T-helper 1 cell (primary cell): ENCODE data around the gene ATF7IP2.
A peak's percentile ranks its signal among the peaks of the same experiment; 100 is the strongest.

ENCODE experiments used
- DNase-seq, 5 donors: peaks; one replicate each; pipeline ENCODE4 v3.0.0-alpha.2; 2012 to 2020

Gene ATF7IP2

GRCh38 chr16:10514369-10515055 lies 128.7 kb downstream of the ATF7IP2 start:
- peak in 3 of 5 donors; percentile 9 to 43 (median 36) for DNase-seq

GRCh38 chr16:10517868-10518267 lies 132.0 kb downstream of the ATF7IP2 start:
- no peak for DNase-seq

- DNase-seq, result no peak
Observed at GRCh38 chr16:10518479-10519041, 132.7 kb downstream of the ATF7IP2 start.

GRCh38 chr16:10519297-10519696 lies 133.4 kb downstream of the ATF7IP2 start:
- DNase-seq, result no peak

- no peak for DNase-seq
Observed at GRCh38 chr16:10519929-10520868, 134.3 kb downstream of the ATF7IP2 start.

- no peak for DNase-seq
Observed at GRCh38 chr16:10520869-10521578, 135.2 kb downstream of the ATF7IP2 start.

- DNase-seq, result peak in 3 of 5 donors; percentile 16 to 54 (median 29)
Observed at GRCh38 chr16:10521681-10522274, 135.9 kb downstream of the ATF7IP2 start.

- DNase-seq, result no peak
Observed at GRCh38 chr16:10522966-10523365, 137.1 kb downstream of the ATF7IP2 start.

- no peak for DNase-seq
Observed at GRCh38 chr16:10525214-10525825, 139.5 kb downstream of the ATF7IP2 start.

- no peak for DNase-seq
Observed at GRCh38 chr16:10526962-10527361, 141.1 kb downstream of the ATF7IP2 start.

- no peak for DNase-seq
Observed at GRCh38 chr16:10528635-10529034, 142.8 kb downstream of the ATF7IP2 start.

- no peak for DNase-seq
Observed at GRCh38 chr16:10529895-10530669, 144.2 kb downstream of the ATF7IP2 start.

GRCh38 chr16:10530685-10531084 lies 144.8 kb downstream of the ATF7IP2 start:
- DNase-seq, result no peak

GRCh38 chr16:10531582-10531981 lies 145.7 kb downstream of the ATF7IP2 start:
- DNase-seq, result no peak
